Occipital lobe (tissue), 2 donors: ENCODE results near the gene FDXR. TPM values are rescaled to one million over a fixed set of nuclear protein-coding genes. Genes with fewer than 3 reads are reported as not detected.

Experiments used
- DNase-seq: peaks from one replicate; lab custom pipeline; 2025; lab: John Stamatoyannopoulos, UW
- total RNA-seq: library from RNA; depleted of rRNA; stranded (reverse); fragments of >200 nt; gene quantifications from one replicate; pipeline ENCODE4 v1.2.3, GENCODE V29; 2014

Gene FDXR
- total RNA-seq, 1 donor from 2014 or later, result 3.1 TPM

DNA sequence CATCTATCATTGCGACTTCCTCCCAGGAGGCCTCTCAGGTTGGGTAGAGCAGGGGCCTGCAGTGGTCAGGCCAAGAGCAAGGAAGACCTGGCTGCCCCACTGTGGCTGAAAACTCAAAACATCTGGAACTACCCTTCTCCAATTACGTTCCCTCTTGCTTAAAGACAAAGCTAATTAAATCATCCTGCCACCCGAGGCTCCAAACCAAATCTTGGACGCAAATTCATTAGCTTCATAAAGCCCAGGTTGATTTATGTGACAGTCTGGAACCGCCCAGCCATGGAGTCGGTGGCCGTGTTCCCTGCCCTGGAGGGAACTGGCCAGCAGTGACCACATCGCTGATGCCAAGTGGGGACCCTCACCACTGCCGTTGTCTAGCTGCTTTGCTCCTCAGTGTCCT lies 34.5 kb downstream of the FDXR start:
- no peak for DNase-seq

DNA sequence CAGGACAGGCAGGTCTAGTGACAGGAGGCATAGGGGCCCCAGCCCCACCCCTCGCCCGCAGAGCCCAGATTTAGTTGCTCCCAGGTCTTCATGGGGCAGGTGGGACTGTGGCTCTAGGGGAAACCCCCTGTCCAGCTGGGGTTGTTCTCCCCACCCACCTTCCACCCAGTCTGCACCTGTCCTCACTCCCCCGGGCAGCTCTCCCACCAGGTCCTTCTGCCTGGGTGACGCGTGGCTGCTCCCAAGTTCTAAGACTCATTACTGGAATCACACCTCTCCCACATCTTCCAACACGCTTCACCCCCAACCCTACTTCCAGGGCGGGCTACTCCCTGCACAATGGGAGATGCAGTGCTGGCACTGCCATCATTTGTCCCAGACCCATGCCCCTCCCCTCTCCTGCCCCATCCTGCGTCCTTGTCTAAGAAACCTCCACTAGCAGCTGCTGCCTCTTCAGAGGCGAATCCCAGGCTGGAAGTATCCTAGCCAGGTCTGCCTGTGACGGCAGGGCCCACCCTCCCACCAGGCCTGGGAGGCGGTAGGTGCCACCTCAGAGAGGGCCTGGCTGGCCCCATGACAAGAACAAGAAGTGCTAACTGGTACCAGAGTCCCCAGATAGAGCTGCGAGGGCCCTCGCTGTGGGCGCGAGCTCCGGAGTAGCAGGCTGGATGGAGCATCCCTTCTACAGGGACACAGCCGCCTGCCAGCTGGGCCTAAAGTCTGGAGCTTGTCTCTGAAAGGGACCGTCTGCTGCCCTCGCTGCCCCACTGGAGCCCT lies 35.9 kb downstream of the FDXR start:
- DNase-seq, result peak; percentile 26

DNA sequence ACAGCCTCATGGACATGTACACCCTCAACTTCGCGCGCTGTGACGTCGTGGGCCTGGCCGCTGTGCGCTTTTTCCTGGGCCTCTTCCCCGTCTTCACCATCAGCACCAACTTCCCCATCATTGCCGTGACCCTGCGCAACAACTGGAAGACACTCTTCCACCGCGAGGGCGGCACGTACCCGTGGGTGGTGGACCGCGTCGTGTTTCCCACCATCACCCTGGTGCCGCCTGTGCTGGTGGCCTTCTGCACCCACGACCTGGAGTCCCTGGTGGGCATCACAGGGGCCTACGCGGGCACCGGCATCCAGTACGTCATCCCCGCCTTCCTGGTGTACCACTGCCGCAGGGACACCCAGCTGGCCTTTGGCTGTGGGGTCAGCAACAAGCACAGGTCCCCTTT lies 36.6 kb downstream of the FDXR start:
- DNase-seq, result no peak

DNA sequence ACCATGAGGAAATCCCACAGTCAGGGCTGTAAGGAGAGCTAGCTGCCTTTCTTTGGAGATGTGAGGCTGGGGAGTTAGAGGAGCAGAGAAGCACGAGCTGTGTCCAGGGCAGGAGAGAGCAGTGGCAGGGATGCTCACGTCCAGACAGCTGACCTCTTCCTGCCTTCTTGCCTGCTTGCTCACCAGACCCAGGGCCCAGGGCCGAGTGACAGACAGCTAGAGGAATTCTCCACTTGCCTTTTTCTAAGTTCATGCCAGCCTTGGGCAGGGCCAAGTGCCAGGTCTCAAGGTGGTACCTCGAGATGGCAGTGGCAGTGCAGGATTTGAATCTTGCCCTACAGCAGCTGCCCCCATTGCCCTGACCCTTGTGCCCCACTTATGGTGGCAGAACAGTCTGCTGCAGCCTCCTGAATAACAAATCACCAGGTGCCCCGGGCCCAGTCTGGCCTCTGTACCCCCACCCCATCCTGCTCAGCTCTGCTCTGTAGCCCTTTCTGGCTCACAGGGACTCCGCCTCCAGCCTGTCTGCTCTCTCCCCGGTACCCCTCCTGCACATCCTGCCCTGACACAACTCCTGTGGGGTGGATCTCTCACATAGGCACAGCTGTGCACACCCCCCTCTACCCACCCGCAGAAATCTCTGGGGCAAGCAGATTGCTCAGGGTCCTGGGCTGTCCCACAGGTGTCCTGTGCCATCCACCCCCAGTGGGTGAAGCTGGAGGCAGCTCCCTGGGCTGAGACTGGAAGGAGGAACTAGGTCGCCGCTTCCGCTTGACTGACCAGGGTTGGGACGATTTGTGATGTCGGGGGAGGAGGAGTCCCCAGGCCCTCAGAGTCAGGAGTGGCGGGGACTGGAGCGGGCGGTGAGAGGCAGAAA lies 39.1 kb downstream of the FDXR start:
- DNase-seq, result no peak

DNA sequence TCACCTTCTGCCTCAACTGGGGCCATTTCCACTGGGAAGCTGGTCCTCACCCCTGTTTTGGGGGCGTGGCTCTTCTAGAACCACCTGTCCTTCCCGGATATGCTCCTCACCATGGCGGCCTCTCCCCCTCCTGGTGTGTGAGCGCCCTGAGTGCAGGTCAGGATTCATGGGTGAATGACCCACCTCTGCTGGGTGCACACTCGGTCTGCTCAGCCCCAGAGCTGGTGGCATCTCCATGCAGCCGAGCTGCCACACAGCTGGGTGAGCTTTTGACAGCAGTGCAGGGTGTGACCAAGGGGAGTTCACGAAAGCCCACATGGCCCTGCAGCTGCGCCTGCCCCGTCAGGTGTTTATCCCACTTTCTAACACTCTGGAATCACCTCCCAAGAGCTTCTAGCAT lies 40.4 kb downstream of the FDXR start:
- DNase-seq, result no peak

DNA sequence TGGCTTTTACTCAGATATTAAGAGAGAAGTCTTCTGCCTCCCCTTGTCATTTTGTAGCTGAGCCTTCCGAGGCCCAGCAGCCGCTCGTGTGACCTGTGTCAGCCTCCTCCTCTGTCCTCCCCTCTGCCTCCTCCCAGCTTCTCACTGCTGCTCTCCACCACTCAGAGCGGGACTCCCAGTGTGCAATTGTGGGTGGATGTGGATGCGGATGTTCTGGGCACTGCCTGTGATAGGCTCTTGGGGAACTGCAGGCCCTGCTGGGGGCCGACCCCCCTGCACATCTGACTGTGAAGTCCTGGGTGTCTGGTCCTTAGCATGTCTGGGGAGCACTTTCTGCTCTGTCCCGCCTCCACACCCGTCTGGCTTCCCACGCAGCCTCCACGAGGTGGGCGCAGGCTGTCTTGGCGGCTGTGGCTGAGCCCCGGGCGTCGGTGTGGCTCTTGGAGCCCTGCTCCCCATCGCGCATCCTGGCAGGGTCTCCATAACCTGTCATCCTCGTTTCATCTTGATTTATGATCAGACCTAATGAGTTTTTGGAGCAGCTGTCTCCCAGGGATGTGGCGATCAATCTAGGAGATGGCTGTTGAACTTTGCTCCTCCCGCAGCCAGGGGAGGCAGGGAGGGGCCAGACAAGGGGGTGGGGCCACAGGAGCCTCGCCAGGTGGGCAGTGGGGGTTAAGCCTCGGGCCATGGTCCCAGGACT lies 41.2 kb downstream of the FDXR start:
- DNase-seq, result no peak

DNA sequence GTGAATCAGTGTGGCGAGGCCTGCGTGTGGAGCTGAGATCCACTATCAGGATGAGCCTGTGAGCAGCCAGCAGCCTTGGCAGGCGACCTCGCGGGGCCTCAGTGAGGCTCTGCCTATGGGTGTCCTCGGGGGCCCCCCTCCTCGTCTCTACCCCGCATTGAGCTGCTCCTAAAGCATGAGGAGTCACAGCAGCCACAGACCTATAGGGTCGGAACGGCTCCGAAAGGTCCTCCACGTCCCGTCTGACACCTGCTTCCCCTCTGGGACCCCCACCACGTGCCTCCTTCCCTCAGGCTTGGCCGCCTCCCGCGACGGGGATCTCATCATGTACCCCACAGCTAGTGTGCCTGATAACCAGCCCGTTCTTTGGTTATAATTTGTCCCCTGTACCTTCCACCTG lies 41.9 kb downstream of the FDXR start:
- no peak for DNase-seq

DNA sequence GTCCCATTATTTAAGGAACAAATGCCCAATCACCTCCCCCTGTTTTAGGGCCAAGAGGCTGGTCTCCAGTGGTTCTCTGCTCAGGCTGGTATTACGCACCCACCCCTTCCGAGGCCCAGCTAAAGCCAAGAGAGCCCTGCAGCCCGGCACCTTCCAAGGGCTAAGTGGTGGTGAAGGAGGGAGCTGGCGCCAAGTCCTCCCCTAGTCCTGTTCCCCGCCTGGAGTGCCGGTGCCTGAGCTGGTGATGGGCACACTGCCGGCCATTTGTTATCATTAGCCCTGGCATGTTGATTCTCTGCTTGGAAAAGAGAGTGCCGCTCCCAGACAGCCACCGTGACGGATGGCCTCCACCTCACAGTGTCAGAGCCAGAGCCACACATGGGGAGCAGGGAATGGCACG lies 45.0 kb downstream of the FDXR start:
- DNase-seq, result no peak

DNA sequence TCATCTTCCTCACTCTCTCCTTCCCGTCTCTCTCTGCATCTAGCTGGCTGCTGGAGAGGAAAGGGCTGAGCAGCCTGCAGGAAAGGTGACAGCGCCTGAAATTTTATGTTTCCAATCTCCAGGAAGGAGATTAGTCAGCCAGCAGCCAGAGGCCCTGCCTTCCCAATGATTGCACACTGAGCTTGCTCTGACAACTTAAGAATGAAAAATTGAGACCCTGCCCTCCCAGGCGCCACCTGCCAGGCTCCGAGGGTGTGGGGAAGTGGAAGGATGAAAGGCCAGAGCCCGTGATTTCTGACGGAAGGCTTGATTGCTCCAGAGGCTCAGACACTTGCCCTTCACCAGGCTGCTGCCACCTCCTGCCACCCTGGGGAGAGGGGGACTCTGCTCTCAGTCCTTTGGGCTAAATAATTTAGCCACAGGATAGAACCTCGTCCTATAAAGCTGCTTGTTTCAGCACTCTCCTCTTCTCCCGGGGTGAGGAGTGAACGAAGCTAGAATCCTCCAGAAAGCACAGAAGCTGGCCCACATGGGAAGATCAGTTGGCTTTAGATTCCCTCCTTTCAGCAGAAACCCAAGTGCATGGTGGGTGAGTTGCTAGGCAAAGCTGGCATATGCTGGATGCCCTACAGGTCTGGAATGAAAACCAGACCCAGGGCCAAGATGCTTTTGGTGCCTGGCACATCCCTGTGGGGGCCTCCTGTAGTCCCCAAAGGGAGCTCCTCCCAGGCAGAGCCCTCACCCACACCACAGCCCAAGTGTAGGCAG lies 46.7 kb downstream of the FDXR start:
- no peak for DNase-seq

DNA sequence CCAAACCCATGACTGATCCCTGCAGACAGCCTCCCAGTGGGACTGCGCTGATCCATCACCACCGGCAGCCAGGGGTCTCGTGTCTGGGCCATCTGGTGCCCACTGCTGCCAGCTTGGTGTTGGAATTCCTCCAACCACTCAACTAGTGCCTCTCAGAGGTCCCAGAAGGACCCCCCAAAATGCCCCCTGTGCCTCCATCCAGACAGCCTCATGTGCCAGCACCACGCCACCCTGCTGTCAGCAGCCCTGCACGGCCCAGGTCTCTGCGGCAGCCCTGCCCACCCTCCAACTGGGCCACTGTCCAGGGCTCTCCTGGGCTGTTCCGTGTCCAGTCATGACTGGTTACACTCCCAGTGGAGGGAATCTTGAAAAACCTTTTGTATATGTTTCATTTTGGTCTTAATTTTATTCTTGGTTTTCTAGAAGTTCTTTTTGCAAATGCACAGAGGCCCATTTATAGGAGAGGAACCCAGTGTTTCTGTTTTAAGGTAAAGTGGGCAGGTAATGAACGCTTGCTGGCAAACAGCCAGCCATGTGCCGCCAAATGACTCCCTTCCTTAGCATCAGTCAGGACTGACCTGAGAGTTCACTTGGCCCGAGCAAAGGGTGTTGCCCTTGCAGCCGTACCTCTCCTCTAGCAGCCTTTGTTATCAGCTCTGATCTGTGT lies 47.7 kb downstream of the FDXR start:
- DNase-seq, result no peak

DNA sequence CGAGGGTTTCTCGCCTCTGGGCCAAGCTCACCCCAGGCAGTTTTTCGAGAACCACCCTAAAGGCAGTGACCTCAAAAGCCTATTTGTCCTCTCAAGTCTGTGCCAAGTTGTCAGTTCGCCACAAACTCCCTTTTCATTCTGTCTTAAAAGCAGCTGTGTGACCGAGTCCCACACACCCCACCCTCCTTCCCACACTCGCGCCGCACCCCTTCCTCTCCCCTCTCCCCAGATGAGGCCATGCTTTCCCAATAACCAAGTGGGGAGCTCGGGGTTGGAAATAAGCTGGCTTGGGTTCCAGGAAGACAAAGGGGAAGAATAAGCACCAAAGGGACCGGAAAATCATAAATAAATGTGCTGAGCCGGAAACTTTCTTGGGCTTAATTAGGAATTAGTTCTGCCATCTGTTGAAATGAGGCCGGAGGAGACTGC lies 49.8 kb downstream of the FDXR start:
- DNase-seq, result no peak

DNA sequence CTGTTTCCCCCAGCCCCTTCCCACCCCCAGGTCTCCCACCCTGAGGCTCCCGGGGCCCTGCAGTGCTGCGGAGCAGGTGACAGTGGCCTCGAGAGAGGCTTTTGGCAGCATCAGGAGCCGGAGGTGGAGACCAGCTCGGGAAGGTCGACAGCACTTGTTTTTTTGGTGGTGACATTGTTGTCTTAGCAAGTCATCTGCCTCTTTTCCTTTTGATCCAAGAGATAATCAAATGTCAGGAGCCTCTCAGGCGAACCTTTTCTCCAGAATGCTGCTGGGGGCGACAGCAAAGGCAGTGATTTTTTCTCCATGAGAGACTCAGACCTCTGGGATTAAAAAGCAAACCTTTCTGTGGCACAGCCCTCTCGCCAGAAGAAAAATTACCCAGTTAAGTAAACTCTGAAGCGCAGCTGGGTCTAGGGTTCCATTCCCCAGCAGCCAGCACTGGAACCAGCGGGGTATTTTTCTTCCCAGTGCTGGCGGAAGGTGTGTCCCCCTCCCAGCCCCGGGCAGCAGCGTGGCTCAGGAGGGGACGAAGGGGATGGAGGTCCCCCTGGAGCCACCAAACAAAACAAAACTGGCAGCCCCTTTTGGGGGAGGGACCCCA lies 50.4 kb downstream of the FDXR start:
- no peak for DNase-seq

DNA sequence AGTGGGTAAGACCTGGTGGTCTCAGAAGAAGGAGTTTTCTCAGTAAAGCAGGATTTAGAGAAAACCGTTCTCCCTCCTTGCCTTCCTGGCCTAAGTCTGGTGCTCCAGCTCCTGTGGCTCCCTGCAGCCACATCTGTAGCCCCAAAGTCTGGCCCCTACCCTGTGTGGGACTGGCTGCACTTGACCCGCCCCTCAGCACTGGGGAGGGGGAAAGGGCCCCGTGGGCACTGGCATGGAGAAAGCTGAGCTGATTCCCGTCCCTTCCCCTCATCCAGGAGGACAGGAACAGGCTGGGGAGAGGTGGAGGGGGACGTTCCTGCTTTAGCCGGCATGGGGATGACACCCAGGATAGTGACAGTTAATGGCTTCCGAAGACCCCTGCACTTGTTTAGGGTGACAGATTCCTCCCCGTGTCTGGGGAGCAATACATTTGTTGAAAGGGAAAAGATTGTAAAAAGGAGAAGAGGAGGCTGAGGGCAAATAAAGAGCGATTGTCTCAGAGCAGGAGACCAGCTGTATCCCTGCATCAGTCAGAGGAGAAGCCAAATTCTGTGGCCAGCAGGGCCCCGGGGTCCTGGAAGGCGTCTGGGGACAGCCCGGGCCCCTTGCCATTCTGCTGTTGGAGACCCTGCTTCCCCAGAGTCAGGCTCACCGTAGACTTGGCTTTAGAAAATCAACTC lies 51.0 kb downstream of the FDXR start:
- no peak for DNase-seq

DNA sequence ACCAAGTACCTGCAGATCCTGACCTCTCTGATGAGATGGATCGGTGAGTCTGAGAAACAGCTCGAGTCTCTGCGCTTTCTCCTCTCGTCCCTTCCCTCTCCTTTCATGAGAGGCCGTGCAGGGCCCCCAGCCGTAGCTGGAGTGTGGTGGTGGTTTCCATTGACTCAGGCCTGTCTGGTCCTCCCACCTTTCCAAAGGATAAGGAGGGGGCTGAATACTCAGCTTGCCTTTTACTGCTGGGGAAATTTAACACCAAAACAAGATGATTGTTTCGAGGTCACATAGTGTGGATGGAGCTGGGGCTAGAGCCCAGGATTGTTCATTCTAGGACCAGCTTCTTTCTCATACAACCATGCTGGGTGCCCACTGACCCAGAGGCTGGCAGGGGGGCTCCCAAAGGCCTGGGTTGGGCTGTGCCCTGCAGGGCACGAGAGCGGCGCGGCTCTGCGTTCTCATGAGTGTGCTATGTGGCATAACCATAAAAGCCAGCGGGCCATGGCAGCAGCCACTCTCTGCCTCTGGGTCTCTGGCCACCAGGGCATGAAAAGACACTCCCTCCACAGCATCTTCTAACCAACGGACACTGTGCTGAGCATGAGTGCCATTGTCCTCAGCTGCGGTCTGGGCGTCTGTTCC lies 52.9 kb downstream of the FDXR start:
- no peak for DNase-seq

DNA sequence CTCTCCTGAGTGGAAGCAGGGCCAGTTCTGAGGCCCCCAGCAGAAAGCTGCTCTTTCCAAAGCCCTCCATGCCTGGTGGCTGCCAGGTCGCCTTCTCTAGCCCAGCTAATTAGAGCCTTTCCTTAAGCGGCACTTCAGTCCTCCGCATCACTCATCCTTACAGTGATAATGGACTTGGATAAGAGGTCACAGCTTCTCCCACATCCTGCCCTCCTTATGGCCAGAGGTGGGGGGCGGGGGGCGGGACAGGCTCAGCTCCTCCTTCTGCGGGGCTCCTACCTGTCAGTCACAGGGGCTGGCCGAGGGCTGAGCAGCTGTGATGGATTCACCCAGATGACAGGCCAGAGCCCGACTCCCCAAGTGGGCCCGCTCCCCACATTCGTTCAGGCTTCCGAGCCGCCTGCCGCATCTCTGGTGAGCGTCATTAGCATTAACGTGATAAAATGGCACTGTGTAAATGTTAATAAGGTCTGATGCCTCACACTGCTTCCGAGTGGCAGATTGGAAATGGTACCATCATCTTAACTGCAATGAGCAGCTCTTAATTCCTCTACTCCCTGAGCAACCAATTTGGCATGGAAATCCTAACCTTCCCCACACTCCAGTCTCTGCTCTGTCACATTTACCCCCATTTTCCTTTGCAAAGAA lies 54.4 kb downstream of the FDXR start:
- DNase-seq, result no peak

DNA sequence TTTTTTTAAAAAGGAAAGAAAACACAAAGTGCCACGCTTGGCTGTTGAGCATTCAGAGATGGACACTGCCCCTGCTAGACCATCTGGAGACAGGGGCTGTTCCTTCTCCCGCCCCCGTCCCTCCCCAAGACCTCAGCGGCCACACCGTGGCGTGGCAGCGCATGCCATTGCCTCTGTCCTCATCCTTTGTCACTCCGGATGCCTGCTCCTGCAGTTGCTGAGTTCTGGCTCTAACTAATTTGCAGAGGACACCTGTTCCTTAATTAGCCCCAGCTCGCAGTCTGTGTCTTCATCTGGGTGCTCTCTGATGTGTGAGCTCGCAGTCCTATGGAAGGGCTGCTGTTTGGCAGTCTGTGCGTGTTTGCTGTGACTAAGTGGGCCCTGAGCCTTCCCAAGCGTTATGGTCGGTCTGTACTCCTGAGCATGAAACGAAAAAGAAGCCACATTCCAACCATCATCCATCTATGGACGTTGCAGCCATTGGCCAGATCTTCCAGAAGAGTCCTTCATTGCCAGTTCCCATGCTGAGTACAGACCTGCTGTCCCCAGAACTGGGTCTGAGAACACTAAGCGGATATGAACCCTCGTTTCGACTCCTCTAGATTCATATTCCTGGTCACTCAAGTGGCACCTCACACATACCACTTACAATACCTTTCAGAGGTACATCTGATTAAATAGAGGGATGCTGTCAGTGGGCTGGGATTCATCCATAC lies 55.7 kb downstream of the FDXR start:
- DNase-seq, result no peak

DNA sequence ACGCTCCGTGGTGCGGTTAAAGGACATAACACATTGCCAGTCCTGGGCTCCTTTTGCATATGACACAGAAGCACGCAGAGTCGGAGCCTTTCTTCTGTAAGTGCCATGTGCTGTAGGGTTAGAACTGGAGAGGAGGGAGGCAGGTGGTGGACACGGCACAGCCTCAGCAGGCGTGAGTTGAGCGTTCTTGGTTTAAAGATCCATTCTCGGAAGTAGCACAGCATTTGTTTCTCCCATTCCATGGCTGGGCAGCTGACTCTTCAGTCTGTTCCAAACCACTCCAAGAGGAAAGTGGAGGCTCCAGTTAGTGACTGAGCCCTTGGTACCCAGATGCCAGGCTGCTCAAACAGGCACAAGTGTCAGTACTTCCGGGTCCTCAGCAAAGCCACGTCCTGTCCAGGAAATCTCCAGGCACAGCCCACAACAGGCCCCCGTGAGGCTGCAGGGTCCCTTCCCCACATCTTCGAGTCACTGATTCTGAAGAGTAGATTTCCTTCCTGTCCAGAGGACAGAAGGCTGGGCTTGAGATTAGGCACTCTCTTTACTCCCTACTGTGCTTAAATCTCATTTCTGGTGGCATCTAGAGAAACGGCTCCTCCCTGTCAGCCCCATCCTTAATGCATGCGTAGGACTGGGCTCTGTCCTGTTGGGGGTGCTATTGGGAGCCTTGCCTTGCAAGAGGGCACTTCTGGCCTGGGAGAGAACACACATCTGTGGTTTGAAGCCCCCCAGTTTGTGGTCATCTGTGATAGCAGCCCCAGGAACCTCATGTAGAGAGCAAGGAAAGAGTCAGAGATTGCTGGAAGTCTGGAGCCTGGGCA lies 57.0 kb downstream of the FDXR start:
- DNase-seq, result no peak
